Heart left ventricle (tissue), 16 donors: ENCODE data around the gene RPGR. TPM values are rescaled to one million over a fixed set of nuclear protein-coding genes. Genes with fewer than 3 reads are reported as not detected.

Experiments used
- ATAC-seq, 4 donors: fragments of 200-7000 bp; cut with Tn5 transposase; one replicate each; pipeline ENCODE4 v1.9.1; 2020 to 2022; ENCODE audit warnings: moderate library complexity in 4 of 4, mild to moderate bottlenecking in 3 of 4, moderate number of reproducible peaks in 1 of 4
- DNase-seq, 5 donors: peaks; one replicate each; pipeline ENCODE4 v3.0.0-alpha.2; 2020
- H3K27ac ChIP-seq, 12 donors: fragments of 200-600 bp; sonication (generic) in 4 of 12; one replicate each; pipeline versions ENCODE4 v1.5.0 to v1.8.0; 2016 to 2022; ENCODE audit warnings: mild to moderate bottlenecking in 2 of 12
- H3K27me3 ChIP-seq, 9 donors: fragments of 200-600 bp; sonication (generic) in 2 of 9; one replicate each; pipeline versions ENCODE4 v1.5.1 to v1.8.0; 2016 to 2022; ENCODE audit warnings: mild to moderate bottlenecking in 3 of 9
- H3K36me3 ChIP-seq, 9 donors: fragments of 200-600 bp; sonication (generic) in 2 of 9; one replicate each; pipeline versions ENCODE4 v1.5.0 to v1.8.0; 2018 to 2022; ENCODE audit warnings: mild to moderate bottlenecking in 2 of 9
- H3K4me1 ChIP-seq, 12 donors: fragments of 200-600 bp; sonication (generic) in 4 of 12; one replicate each; pipeline versions ENCODE4 v1.5.0 to v1.8.0; 2016 to 2022; ENCODE audit warnings: mild to moderate bottlenecking in 3 of 12
- H3K4me3 ChIP-seq, 12 donors: fragments of 200-600 bp; sonication (generic) in 4 of 12; one replicate each; pipeline versions ENCODE4 v1.5.0 to v1.8.0; 2017 to 2022; ENCODE audit warnings: mild to moderate bottlenecking in 9 of 12, moderate library complexity in 4 of 12
- H3K9me3 ChIP-seq, 12 donors: fragments of 200-600 bp; sonication (generic) in 4 of 12; one replicate each; pipeline versions ENCODE4 v1.5.0 to v1.8.0; 2016 to 2022; ENCODE audit warnings: mild to moderate bottlenecking in 1 of 12
- CTCF ChIP-seq, 12 donors: fragments of 200-600 bp; sonication (generic) in 4 of 12; IDR thresholded peaks; one replicate each; pipeline versions ENCODE4 v1.5.0 to v1.8.0; 2018 to 2022; ENCODE audit warnings: antibody characterized with exemption in 12 of 12, mild to moderate bottlenecking in 5 of 12
- POLR2A ChIP-seq, 2 donors: fragments of 450-650 bp; IDR thresholded peaks; one replicate each; pipeline ENCODE4 v1.6.1; 2017; ENCODE audit warnings: antibody characterized with exemption in 2 of 2, mild to moderate bottlenecking in 2 of 2, moderate library complexity in 2 of 2
- WGBS, 4 donors: extraction: QIAGEN DNeasy Blood & Tissue Kit in 2 of 4; methylation state at CpG; one replicate each; pipeline versions ENCODE4 v1.1.5 to v1.1.7; 2013 to 2018; 5-methylcytosine and 5-hydroxymethylcytosine counted together
- intact Hi-C, 10 donors: fragments of 100-400 bp; cut with DNase I; formaldehyde crosslinking; loops; one replicate each; pipeline versions ENCODE4 v1.11.1 to v1.14.2; 2022
- polyA plus RNA-seq, 2 donors: library from polyadenylated mRNA; stranded (reverse); fragments of 200-250 nt; gene quantifications; one replicate each; pipeline ENCODE4 v1.2.3, GENCODE V29; 2013
- total RNA-seq, 9 donors: library from RNA; depleted of rRNA in 2 of 9; stranded (reverse); fragments of >200 nt in 2 of 9; fragmentation: NEBNext Ultra II Directional in 3 of 9; extraction: Animal tissue kit (Norgen Biotek cat#: 25700) in 3 of 9; gene quantifications; one replicate each; pipeline versions ENCODE4 v1.1.0 to v1.2.4, GENCODE V29; 2016 to 2023
- donor health status: ischemic (EF 13 %, LVEDD 7.1; RV severe dilation, severe dysfunction).
- donor health status: healthy with polysubstance abuse.
- donor health status: DM: no; HTN: yes; CAD: no.
- donor health status: DM: no; HTN: no; CAD: no.
- donor health status: ischemic (EF 25% LVEDD 6.9; RV normal size, moderate dysfunction).
- donor health status: ischemic (EF 25% LVEDD 5.7; RV mildly dilated, moderate dysfunction).
- donor health status: healthy.
- donor health status: DM: yes; HTN: yes; CAD: no.
- donor health status: ischemic (EF 35%, LVEDD 5.7; RV mildly dilated, moderate dysfunction).
- donor health status: nonischemic (EF 11% LVEDD 7.7; RV severe dilation, severe dysfunction).
- donor health status: DM: yes; HTN: yes; CAD: no.
- donor health status: PGD.
- donor health status: ischemic (EF 29% LVEDD 5.4; RV normal size, mild dysfunction).
- donor health status: nonischemic (EF 23%, LVEDD 6.1; RV moderate dilation, normal function).

The RPGR gene
- total and polyA plus RNA-seq, 11 donors = 4.1 to 13.0 (median 6.9) TPM

- DNase-seq (peak in 1 of 5 donors; percentile 8), ATAC-seq (peak in 3 of 4 donors; percentile 29 to 82 (median 60))
- H3K4me1 ChIP-seq = peaks cover 0 to 6% (median 0%) of the 10 kb centered on the region in 12 donors
- peaks cover 0 to 9% (median 0%) of the 10 kb centered on the region in 9 donors for H3K27me3 ChIP-seq
- H3K36me3 ChIP-seq = no peaks in the 10 kb centered on the region
- no peaks in the 10 kb centered on the region for H3K9me3 ChIP-seq
- intact Hi-C loops = no loop called here
- TF ChIP-seq CTCF (IDR thresholded peaks at IDR 0.05) (no peak), POLR2A (IDR thresholded peaks at IDR 0.05) (no peak)
- peak overlapping the region in 9 of 12 donors; percentile 9 to 63 (median 52) for H3K27ac ChIP-seq
- WGBS, 4 donors = 51 to 65% (median 56%) methylated on average over 4 of the region's 4 CpGs
- H3K4me3 ChIP-seq = no peak overlapping the region
Observed at GRCh38 chrX:38357747-38358673, 30.7 kb upstream of the RPGR start.

- no peak for DNase-seq
- intact Hi-C loops = no loop called here
- no peak for TF ChIP-seq CTCF (IDR thresholded peaks at IDR 0.05)
- TF ChIP-seq POLR2A (IDR thresholded peaks at IDR 0.05) = no peak
- WGBS, 4 donors = 67 to 83% (median 75%) methylated on average over 8 of the region's 8 CpGs
- H3K27me3 ChIP-seq = peaks cover 0 to 12% (median 0%) of the 10 kb centered on the region in 9 donors
- H3K4me3 ChIP-seq = no peak overlapping the region
- H3K36me3 ChIP-seq = no peaks in the 10 kb centered on the region
- no peak for ATAC-seq
- H3K4me1 ChIP-seq = peaks cover 0 to 6% (median 0%) of the 10 kb centered on the region in 12 donors
- no peaks in the 10 kb centered on the region for H3K9me3 ChIP-seq
- H3K27ac ChIP-seq = peak overlapping the region in 6 of 12 donors; percentile 30 to 63 (median 36)
Observed at GRCh38 chrX:38356401-38356800, 29.1 kb upstream of the RPGR start.

GRCh38 chrX:38352362-38352761 lies 25.1 kb upstream of the RPGR start, which contains the start of gene OTC:
Gene OTC (plus strand): TSS chrX:38352604. CDS start chrX:38352697, 93 bp downstream.
- H3K27me3 ChIP-seq = peaks cover 0 to 5% (median 0%) of the 10 kb centered on the region in 9 donors
- WGBS, 4 donors = 76 to 93% (median 83%) methylated on average over 4 of the region's 4 CpGs
- H3K36me3 ChIP-seq = no peaks in the 10 kb centered on the region
- peaks cover 0 to 3% (median 0%) of the 10 kb centered on the region in 12 donors for H3K4me1 ChIP-seq
- no peak within 1 kb of the TSS for H3K4me3 ChIP-seq
- no peaks in the 10 kb centered on the region for H3K9me3 ChIP-seq
- ATAC-seq (no peak), DNase-seq (no peak)
- TF ChIP-seq POLR2A (IDR thresholded peaks at IDR 0.05) (no peak), CTCF (IDR thresholded peaks at IDR 0.05) (no peak)
- no peak within 1 kb of the TSS for H3K27ac ChIP-seq
- intact Hi-C loops = no loop called here

- ATAC-seq = no peak
- no peak for DNase-seq
Observed at GRCh38 chrX:38351346-38351745, 24.0 kb upstream of the RPGR start.

More at GRCh38 chrX:38351346-38351745, 24.0 kb upstream of the RPGR start:
- Histone ChIP-seq H3K4me3 (no peak overlapping the region), H3K9me3 (no peaks in the 10 kb centered on the region), H3K27me3 (peaks cover 0 to 5% (median 0%) of the 10 kb centered on the region in 9 donors), H3K27ac (no peak overlapping the region), H3K36me3 (no peaks in the 10 kb centered on the region), H3K4me1 (peaks cover 0 to 5% (median 0%) of the 10 kb centered on the region in 12 donors)
- 77 to 95% (median 85%) methylated on average over 3 of the region's 3 CpGs for WGBS, 4 donors
- intact Hi-C loops = no loop called here
- no peak for TF ChIP-seq POLR2A (IDR thresholded peaks at IDR 0.05)
- no peak for TF ChIP-seq CTCF (IDR thresholded peaks at IDR 0.05)
